ENCODE results near the gene CLCN7. TPM values are rescaled to one million over a fixed set of nuclear protein-coding genes. Genes with fewer than 3 reads are reported as not detected.

CLCN7 gene
- total and polyA plus RNA-seq, 2 of the 8 experiments (the other 6 are each of a cell fraction or from before 2014, with no cell fraction given) = 38.6 to 81.5 TPM

DNA sequence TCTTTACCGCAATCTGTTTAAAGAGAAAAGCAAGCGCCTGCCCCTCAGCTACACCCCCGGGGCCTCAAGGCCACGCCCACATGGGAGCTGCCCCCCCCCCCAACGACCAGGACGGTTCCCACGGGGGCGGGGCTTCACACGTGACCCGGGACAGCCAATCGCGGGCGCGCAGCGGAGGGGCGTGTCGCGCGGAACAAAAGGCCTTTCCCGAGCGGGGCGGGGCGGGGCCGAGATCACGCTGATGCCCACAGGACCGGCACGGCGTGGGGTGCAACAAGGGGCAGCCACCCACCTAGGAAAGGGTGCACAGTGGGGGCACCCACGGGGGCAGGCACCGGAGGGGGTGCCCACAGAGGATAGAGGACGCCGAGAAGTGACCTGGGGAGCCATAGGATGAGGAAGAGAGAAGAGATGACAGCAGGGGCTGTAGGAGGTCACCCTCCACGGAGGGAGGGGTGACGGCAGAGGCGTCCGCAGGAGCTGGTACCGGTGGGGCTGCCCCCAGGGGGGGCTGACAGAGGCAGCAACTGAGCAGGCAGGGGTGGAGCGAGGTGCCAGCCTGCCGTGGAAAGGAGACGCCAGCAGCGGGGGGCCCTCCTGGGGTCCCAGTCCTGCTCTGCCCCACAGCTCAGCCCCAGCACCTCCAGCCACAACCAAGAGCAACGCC, 66.5 kb downstream of the CLCN7 start:
- Histone ChIP-seq H3K4ac (replicated peaks; ENCODE audit: insufficient read length, low read depth, low read length) (no peak overlapping the region), H3K4me2 (ENCODE audit: insufficient read depth in 1 of 2, low read depth in 2 of 2, low read length in 2 of 2) (peak overlapping the region; percentile 59 to 95), H3K79me2 (ENCODE audit: control insufficient read depth in 1 of 2, insufficient read depth in 2 of 2, low read length in 2 of 2) (peaks cover 0 to 23% of the 10 kb centered on the region in 2 experiments; a peak in 2 of 4 replicates), H3K14ac (ENCODE audit: insufficient read length) (no peak overlapping the region), H3K4me1 (replicated peaks in 1 of 4; ENCODE audit: control insufficient read depth in 3 of 4, insufficient read depth in 4 of 4, low read length in 3 of 4) (no peaks in the 10 kb centered on the region), H3K23me2 (ENCODE audit: low read depth, low read length) (peaks cover 2% of the 10 kb centered on the region; the same call in 1 of the 2 replicates), H2AFZ (ENCODE audit: low read length) (no peak overlapping the region), H2BK12ac (ENCODE audit: low read depth, low read length) (no peak overlapping the region), H4K8ac (ENCODE audit: extremely low read depth, insufficient read depth, low read length) (peak overlapping the region; percentile 51; the same call in 1 of the 2 replicates), H3K27ac (ENCODE audit: low read depth, low read length) (no peak overlapping the region), H3K27me3 (replicated peaks in 1 of 4; ENCODE audit: control insufficient read depth in 3 of 4, extremely low read depth in 1 of 4, insufficient read depth in 3 of 4, low read length in 3 of 4) (no peaks in the 10 kb centered on the region), H3K36me3 (ENCODE audit: control insufficient read depth in 2 of 4, insufficient read depth in 4 of 4, low read length in 3 of 4) (no peaks in the 10 kb centered on the region; a peak in 3 of 8 replicates), H3K79me1 (ENCODE audit: low read depth, low read length) (peaks cover 9% of the 10 kb centered on the region; the same call in 1 of the 2 replicates), H2BK120ac (replicated peaks; ENCODE audit: low read depth, low read length) (no peak overlapping the region), H2AK5ac (ENCODE audit: low read depth, low read length) (no peak overlapping the region), H2BK15ac (ENCODE audit: low read length) (no peak overlapping the region), H4K91ac (replicated peaks; ENCODE audit: insufficient read length, low read length) (no peak overlapping the region), H4K5ac (ENCODE audit: insufficient read length, low read depth, low read length) (no peak overlapping the region), H3K9me3 (ENCODE audit: insufficient read depth in 2 of 2, low read depth in 1 of 2, low read length in 1 of 2) (no peaks in the 10 kb centered on the region), H2BK20ac (ENCODE audit: low read length) (no peak overlapping the region), H4K20me1 (replicated peaks in 1 of 2; ENCODE audit: control insufficient read depth in 1 of 2, insufficient read depth in 2 of 2, low read length in 2 of 2) (peaks cover 2 to 18% of the 10 kb centered on the region in 2 experiments), H3K18ac (ENCODE audit: extremely low read depth, low read length) (no peak overlapping the region), H3K23ac (ENCODE audit: insufficient read length) (no peak overlapping the region), H3K9ac (replicated peaks in 1 of 4; ENCODE audit: extremely low read depth in 1 of 4, low read depth in 3 of 4, low read length in 3 of 4) (peak overlapping the region in 1 of 4 experiments; percentile 32; a peak in 2 of 7 replicates), H2BK5ac (ENCODE audit: low read depth, low read length) (no peak overlapping the region), H3K56ac (replicated peaks; ENCODE audit: insufficient read length, low read depth, low read length) (no peak overlapping the region), H3K4me3 (ENCODE audit: extremely low read depth in 1 of 4, insufficient read depth in 2 of 4, low read depth in 3 of 4, low read length in 4 of 4) (peak overlapping the region; percentile 54 to 76 (median 58))
- 21% methylated on average over 12 of the region's 42 CpGs; no CpG with 5 or more reads in 1 of the 2 experiments for WGBS, 2 experiments (ENCODE audit: extremely low coverage in 1 of 2, insufficient coverage in 1 of 2, insufficient read length in 1 of 2, insufficient replicate concordance in 2 of 2, low coverage in 1 of 2, low lambda C conversion rate in 2 of 2, missing lambda C conversion rate in 1 of 2)
- ChIA-PET CTCF (ENCODE audit: partially characterized antibody) (interaction anchor here (0.6 to 1.6 kb wide), 7 partner anchors 29 to 715 kb away, joined by 3 to 10 read pairs (median 4); no protein-coding TSS in a partner anchor), POLR2A (ENCODE audit: partially characterized antibody) (interaction anchor here (0.5 to 1.5 kb wide), 7 partner anchors 10 to 42 kb away, joined by 3 to 6 read pairs (median 4); partner anchors contain the start of gene UQCC4)
- peak; percentile 38 to 99 for DNase-seq (ENCODE audit: low read depth in 1 of 2, low spot score in 2 of 2)
- no peak for FAIRE-seq
- no peak for TF ChIP-seq TAF7 (optimal IDR thresholded peaks at IDR 0.05; ENCODE audit: borderline replicate concordance, low read depth, low read length)
- TF ChIP-seq RXRA (IDR thresholded peaks at IDR 0.05; ENCODE audit: insufficient read depth, low read depth, low read length) = no peak
- TF ChIP-seq, protein P1, sequence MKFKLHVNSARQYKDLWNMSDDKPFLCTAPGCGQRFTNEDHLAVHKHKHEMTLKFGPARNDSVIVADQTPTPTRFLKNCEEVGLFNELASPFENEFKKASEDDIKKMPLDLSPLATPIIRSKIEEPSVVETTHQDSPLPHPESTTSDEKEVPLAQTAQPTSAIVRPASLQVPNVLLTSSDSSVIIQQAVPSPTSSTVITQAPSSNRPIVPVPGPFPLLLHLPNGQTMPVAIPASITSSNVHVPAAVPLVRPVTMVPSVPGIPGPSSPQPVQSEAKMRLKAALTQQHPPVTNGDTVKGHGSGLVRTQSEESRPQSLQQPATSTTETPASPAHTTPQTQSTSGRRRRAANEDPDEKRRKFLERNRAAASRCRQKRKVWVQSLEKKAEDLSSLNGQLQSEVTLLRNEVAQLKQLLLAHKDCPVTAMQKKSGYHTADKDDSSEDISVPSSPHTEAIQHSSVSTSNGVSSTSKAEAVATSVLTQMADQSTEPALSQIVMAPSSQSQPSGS (IDR thresholded peaks at IDR 0.05; ENCODE audit: low read length) = no peak
- TF ChIP-seq KDM4A (IDR thresholded peaks at IDR 0.05; ENCODE audit: low read depth, low read length, severe bottlenecking) = no peak
- no peak for TF ChIP-seq RBBP5 (IDR thresholded peaks at IDR 0.05; ENCODE audit: borderline replicate concordance, low read depth, low read length)
- no peak for TF ChIP-seq RNF2 (IDR thresholded peaks at IDR 0.05; ENCODE audit: borderline replicate concordance, low read depth, low read length, missing control alignments, poor library complexity, severe bottlenecking)
- TF ChIP-seq BCL11A (IDR thresholded peaks at IDR 0.05; ENCODE audit: low read depth in 2 of 2, low read length in 2 of 2) = no peak
- no peak for TF ChIP-seq CBX8 (IDR thresholded peaks at IDR 0.05; ENCODE audit: borderline replicate concordance, low read depth, low read length)
- no peak for TF ChIP-seq CTBP2 (IDR thresholded peaks at IDR 0.05; ENCODE audit: borderline replicate concordance, insufficient read depth, insufficient read length, low read length)
